ENCODE data around the gene UBE3B.

DNA sequence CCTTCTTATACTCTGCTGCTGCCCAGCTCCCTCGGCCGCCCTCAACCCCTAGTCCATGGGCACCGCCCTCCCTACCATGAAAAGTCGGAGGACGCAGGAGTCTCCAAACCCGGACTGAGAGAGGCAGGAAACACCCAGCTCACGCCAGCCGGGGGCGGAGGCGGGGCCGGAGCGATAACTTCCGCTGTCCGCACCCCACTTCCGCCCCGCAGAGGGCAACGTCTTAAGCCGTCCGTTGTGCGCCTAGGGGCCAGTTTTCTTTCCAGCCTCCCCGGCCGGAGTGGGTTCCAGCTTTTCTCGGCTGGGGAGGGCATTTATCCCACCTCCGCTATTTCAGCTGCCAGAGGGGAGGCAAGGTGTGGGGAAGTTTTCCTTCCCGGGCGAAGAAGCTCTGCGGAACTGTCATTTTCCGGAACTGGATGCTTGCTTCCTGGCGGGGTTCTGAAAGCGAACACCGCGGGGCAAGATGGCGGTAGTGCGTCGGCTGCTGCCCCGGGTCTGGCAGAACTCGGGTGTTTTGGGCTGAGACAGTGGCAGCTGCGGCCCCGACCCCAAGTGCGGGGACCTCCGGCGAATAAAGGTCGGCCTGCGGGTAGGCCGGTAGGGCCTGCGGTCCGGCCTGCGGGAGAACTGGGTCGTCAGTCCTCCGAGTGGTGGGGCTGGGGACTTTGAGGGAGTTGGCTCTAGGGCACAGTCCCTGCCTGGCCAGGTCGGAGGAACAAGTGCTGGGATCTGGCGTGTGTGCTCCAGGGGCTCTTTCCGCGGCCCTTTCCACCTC, at the start of gene UBE3B, which contains the start of gene KCTD10:
- TF ChIP-seq NFATC4 (CRISPR knock-in tag; IDR thresholded peaks at IDR 0.05) (no peak), SP1 (CRISPR knock-in tag; conservative IDR thresholded peaks at IDR 0.05) (peak; percentile 73)
- TF ChIP-seq, protein P1, sequence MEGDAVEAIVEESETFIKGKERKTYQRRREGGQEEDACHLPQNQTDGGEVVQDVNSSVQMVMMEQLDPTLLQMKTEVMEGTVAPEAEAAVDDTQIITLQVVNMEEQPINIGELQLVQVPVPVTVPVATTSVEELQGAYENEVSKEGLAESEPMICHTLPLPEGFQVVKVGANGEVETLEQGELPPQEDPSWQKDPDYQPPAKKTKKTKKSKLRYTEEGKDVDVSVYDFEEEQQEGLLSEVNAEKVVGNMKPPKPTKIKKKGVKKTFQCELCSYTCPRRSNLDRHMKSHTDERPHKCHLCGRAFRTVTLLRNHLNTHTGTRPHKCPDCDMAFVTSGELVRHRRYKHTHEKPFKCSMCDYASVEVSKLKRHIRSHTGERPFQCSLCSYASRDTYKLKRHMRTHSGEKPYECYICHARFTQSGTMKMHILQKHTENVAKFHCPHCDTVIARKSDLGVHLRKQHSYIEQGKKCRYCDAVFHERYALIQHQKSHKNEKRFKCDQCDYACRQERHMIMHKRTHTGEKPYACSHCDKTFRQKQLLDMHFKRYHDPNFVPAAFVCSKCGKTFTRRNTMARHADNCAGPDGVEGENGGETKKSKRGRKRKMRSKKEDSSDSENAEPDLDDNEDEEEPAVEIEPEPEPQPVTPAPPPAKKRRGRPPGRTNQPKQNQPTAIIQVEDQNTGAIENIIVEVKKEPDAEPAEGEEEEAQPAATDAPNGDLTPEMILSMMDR (IDR thresholded peaks at IDR 0.05): no peak
